ENCODE results near the gene CIAO1.
"Not testable (repeated sequence)": the region's sequence is repeated elsewhere in the genome, so short reads cannot be mapped to it uniquely, and the experiment has no call there.

CIAO1 gene

GRCh38 chr2:96276787-96277499, 10.9 kb downstream of the CIAO1 start:
- no peak for DNase-seq (ENCODE audit: low read depth)

- no peak for DNase-seq (ENCODE audit: low read depth)
Measured at GRCh38 chr2:96287273-96287856, 21.3 kb downstream of the CIAO1 start.

GRCh38 chr2:96291751-96292150, 25.7 kb downstream of the CIAO1 start:
- DNase-seq (ENCODE audit: low read depth): no peak

- DNase-seq (ENCODE audit: low read depth): not testable (repeated sequence)
Measured at GRCh38 chr2:96294271-96294670, 28.2 kb downstream of the CIAO1 start.

- DNase-seq (ENCODE audit: low read depth): no peak
Measured at GRCh38 chr2:96296925-96297324, 30.9 kb downstream of the CIAO1 start.

- no peak for DNase-seq (ENCODE audit: low read depth)
Measured at GRCh38 chr2:96301865-96302264, 35.8 kb downstream of the CIAO1 start.

GRCh38 chr2:96304606-96305005, 38.6 kb downstream of the CIAO1 start:
- DNase-seq (ENCODE audit: low read depth): no peak

GRCh38 chr2:96305091-96305978, 39.3 kb downstream of the CIAO1 start, which contains the start of gene SNRNP200:
SNRNP200 (minus strand) TSS chr2:96305546; CDS start chr2:96305437, 109 bp downstream.
- peak; percentile 79 for DNase-seq (ENCODE audit: low read depth)

GRCh38 chr2:96305979-96306308, 39.9 kb downstream of the CIAO1 start:
- DNase-seq (ENCODE audit: low read depth): no peak

- no peak for DNase-seq (ENCODE audit: low read depth)
Measured at GRCh38 chr2:96306370-96306769, 40.3 kb downstream of the CIAO1 start.

- no peak for DNase-seq (ENCODE audit: low read depth)
Measured at GRCh38 chr2:96308248-96308647, 42.2 kb downstream of the CIAO1 start.

GRCh38 chr2:96315005-96315399, 49.0 kb downstream of the CIAO1 start:
- DNase-seq (ENCODE audit: low read depth): no peak

- peak; percentile 82 for DNase-seq (ENCODE audit: low read depth)
Measured at GRCh38 chr2:96315400-96316071, 49.5 kb downstream of the CIAO1 start.

GRCh38 chr2:96316999-96317398, 51.0 kb downstream of the CIAO1 start:
- DNase-seq (ENCODE audit: low read depth): no peak

GRCh38 chr2:96317584-96317997, 51.6 kb downstream of the CIAO1 start:
- DNase-seq (ENCODE audit: low read depth): no peak

- no peak for DNase-seq (ENCODE audit: low read depth)
Measured at GRCh38 chr2:96318723-96319122, 52.7 kb downstream of the CIAO1 start.

- DNase-seq (ENCODE audit: low read depth): no peak
Measured at GRCh38 chr2:96319396-96319795, 53.4 kb downstream of the CIAO1 start.

- DNase-seq (ENCODE audit: low read depth): no peak
Measured at GRCh38 chr2:96320326-96320725, 54.3 kb downstream of the CIAO1 start.

GRCh38 chr2:96320728-96321622, 55.0 kb downstream of the CIAO1 start:
- no peak for DNase-seq (ENCODE audit: low read depth)

Data from iris pigment epithelial cell (primary cell).